Ascending aorta (tissue), 2 donors: ENCODE measurements around the gene RORC. TPM values are rescaled to one million over a fixed set of nuclear protein-coding genes. Genes with fewer than 3 reads are reported as not detected.

ENCODE experiments used
- DNase-seq, 2 donors: peaks; one replicate each; pipeline ENCODE4 v3.0.0-alpha.2; 2019; ENCODE audit warnings: low spot score in 2 of 2
- H3K27ac ChIP-seq, 2 donors: fragments of 200-600 bp; sonication (generic); one replicate each; pipeline ENCODE4 v1.5.1; 2016 to 2017; ENCODE audit warnings: mild to moderate bottlenecking in 1 of 2
- H3K27me3 ChIP-seq: fragments of 200-600 bp; sonication (generic); one replicate; pipeline ENCODE4 v1.5.1; 2017
- H3K36me3 ChIP-seq, 2 donors: fragments of 200-600 bp; sonication (generic); one replicate each; pipeline ENCODE4 v1.5.1; 2016
- H3K4me1 ChIP-seq, 2 donors: fragments of 200-600 bp; sonication (generic); one replicate each; pipeline ENCODE4 v1.5.1; 2016 to 2017; ENCODE audit warnings: mild to moderate bottlenecking in 1 of 2
- H3K4me3 ChIP-seq, 2 donors: fragments of 200-600 bp; sonication (generic); one replicate each; pipeline ENCODE4 v1.5.1; 2016 to 2017; ENCODE audit warnings: mild to moderate bottlenecking in 1 of 2
- H3K9me3 ChIP-seq, 2 donors: fragments of 200-600 bp; sonication (generic); one replicate each; pipeline ENCODE4 v1.5.1; 2016
- CTCF ChIP-seq, 3 experiments: fragments of 200-600 bp in 2 of 3; fragments of 450-650 bp in 1 of 3; sonication (generic) in 2 of 3; IDR thresholded peaks; one replicate each; pipeline ENCODE4 v1.5.1; 2016 to 2019; ENCODE audit warnings: antibody characterized with exemption in 3 of 3, mild to moderate bottlenecking in 1 of 3, moderate library complexity in 1 of 3
- intact Hi-C: fragments of 100-400 bp; cut with DNase I; formaldehyde crosslinking; loops from one replicate; pipeline ENCODE4 v1.15.1; 2023
- total RNA-seq: library from RNA; depleted of rRNA; stranded (reverse); fragments of >200 nt; gene quantifications from one replicate; pipeline ENCODE4 v1.1.0, GENCODE V29; 2016

The RORC gene
- total RNA-seq, 1 donor from 2014 or later = not detected

DNA sequence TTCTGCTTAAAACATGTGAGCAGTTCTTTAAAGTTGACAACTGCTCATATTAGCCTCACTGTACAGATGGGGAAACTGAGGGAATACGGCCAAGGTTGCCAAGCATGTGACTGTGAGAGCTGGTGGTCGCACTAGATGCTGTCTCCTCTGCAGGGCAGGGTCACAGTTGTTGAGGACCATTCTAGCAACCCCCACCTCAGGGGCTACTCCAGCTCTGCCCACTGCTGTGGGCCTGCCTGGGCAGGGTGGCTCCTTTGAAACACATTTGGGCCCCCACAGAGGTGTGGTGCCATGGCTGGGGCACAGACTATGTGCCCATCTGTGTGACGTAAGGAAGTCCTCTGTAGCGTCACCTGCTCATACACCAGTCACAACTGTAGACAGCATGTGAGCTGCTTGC lies 21.1 kb upstream of the RORC start:
- Histone ChIP-seq H3K9me3 (no peaks in the 10 kb centered on the region), H3K4me3 (no peak overlapping the region), H3K4me1 (peaks cover 0 to 2% of the 10 kb centered on the region in 2 donors), H3K27ac (no peak overlapping the region), H3K27me3 (no peaks in the 10 kb centered on the region), H3K36me3 (no peaks in the 10 kb centered on the region)
- intact Hi-C loops = no loop called here
- TF ChIP-seq CTCF (IDR thresholded peaks at IDR 0.05) = no peak
- no peak for DNase-seq

DNA sequence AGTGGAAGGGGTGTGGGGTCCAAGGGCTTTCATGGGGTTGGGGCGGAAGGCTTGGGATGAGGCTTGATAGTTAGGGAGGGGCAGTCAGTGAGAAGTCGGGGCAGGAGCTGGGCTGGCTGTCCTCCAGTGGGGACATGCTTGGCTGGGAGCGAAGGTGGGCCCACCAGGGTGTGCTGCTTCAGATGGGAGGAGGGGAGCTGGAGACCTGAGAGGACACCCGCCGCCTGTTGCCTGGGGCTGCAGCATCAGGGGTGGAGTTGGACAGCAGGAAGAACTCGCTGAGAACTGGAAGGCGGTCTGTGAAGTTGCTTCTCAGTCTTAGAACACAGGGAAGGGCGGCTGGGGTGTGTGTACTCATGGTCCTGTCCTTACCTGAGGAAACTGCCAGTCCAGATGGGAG lies 20.3 kb upstream of the RORC start:
- no peak for DNase-seq
- Histone ChIP-seq H3K4me1 (peaks cover 0 to 2% of the 10 kb centered on the region in 2 donors), H3K4me3 (no peak overlapping the region), H3K27me3 (no peaks in the 10 kb centered on the region), H3K27ac (no peak overlapping the region), H3K36me3 (no peaks in the 10 kb centered on the region), H3K9me3 (no peaks in the 10 kb centered on the region)
- intact Hi-C loops = no loop called here
- no peak for TF ChIP-seq CTCF (IDR thresholded peaks at IDR 0.05)

DNA sequence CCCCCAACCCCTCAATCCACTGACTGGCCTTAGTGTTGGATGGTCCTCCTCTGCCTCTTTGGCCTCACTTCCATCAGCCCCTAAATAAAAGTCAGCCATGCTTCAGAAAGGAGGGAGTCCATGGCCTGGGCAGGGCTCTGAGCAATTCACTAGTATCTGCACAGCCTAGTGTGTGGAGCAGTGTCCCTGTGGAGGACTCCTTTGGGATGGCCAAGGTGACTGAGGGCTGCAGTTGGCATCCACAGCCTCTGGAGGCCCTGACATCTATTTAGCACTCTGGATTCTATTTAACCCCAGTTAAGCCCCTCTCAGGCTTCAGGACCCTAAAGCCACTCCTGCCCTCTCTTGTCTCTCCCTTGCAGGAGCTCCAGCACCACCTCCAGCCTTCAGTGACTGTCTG lies 18.3 kb upstream of the RORC start:
- intact Hi-C loops = no loop called here
- DNase-seq = peak in 1 of 2 donors; percentile 58
- no peaks in the 10 kb centered on the region for H3K4me1 ChIP-seq
- H3K27ac ChIP-seq = no peak overlapping the region
- TF ChIP-seq CTCF (IDR thresholded peaks at IDR 0.05) = no peak
- no peaks in the 10 kb centered on the region for H3K27me3 ChIP-seq
- no peak overlapping the region for H3K4me3 ChIP-seq
- H3K9me3 ChIP-seq = no peaks in the 10 kb centered on the region
- no peaks in the 10 kb centered on the region for H3K36me3 ChIP-seq

DNA sequence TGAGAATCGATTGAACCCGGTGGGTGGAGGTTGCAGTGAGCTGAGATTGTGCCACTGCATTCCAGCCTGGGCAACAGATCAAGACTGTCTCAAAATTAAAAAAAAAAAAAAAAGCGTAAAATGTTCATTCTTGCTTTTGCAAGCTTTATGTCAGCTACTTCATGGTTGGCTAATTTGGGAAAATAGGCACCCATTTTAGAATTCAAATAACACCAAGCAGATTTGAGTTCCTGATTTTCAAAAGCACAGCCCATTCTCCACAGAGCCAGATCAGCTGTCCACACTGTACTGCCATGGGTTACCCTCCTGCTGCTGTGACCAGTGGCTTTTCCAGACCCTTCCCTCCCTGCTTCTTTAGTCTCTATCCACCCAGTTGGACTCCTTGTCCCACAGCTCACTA lies 17.5 kb upstream of the RORC start:
- no peak for TF ChIP-seq CTCF (IDR thresholded peaks at IDR 0.05)
- H3K36me3 ChIP-seq = no peaks in the 10 kb centered on the region
- H3K9me3 ChIP-seq = no peaks in the 10 kb centered on the region
- H3K27me3 ChIP-seq = no peaks in the 10 kb centered on the region
- no peaks in the 10 kb centered on the region for H3K4me1 ChIP-seq
- no peak for DNase-seq
- no peak overlapping the region for H3K4me3 ChIP-seq
- intact Hi-C loops = no loop called here
- no peak overlapping the region for H3K27ac ChIP-seq

- intact Hi-C loops = no loop called here
- DNase-seq = peak in 1 of 2 donors; percentile 39
- no peaks in the 10 kb centered on the region for H3K27me3 ChIP-seq
- H3K4me1 ChIP-seq = no peaks in the 10 kb centered on the region
- no peaks in the 10 kb centered on the region for H3K9me3 ChIP-seq
- TF ChIP-seq CTCF (IDR thresholded peaks at IDR 0.05) = no peak
- H3K36me3 ChIP-seq = no peaks in the 10 kb centered on the region
- no peak overlapping the region for H3K27ac ChIP-seq
- no peak overlapping the region for H3K4me3 ChIP-seq
These were observed 16.4 kb upstream of the RORC start for GRCh38 chr1:151847867-151848596.
